Small intestine (tissue), 7 donors: ENCODE measurements around the gene TSTD2. TPM values are rescaled to one million over a fixed set of nuclear protein-coding genes. Genes with fewer than 3 reads are reported as not detected.

Experiments used
- DNase-seq, 2 donors: peaks; one replicate each; pipeline versions ENCODE4 v3.0.0 to v3.0.0-alpha.2; 2013
- FAIRE-seq: peaks from 2 replicates; lab custom pipeline; 2012; peaks lifted over from hg19 to GRCh38; lab: Jason Lieb, UNC
- H3K27ac ChIP-seq, 3 donors: one replicate each; pipeline ENCODE4 v1.5.1; 2013; ENCODE audit warnings: low read length in 2 of 3, mild to moderate bottlenecking in 2 of 3, control low read depth in 1 of 3, inconsistent platforms in 1 of 3, low read depth in 1 of 3, moderate library complexity in 1 of 3
- H3K27me3 ChIP-seq, 3 donors: one replicate each; pipeline ENCODE4 v1.6.1; 2013; ENCODE audit warnings: low read length in 3 of 3, inconsistent platforms in 1 of 3; ENCODE audit not compliant: control insufficient read depth in 3 of 3, insufficient read depth in 3 of 3
- H3K36me3 ChIP-seq, 3 donors: one replicate each; pipeline ENCODE4 v1.6.1; 2013; ENCODE audit warnings: low read length in 3 of 3, inconsistent platforms in 1 of 3, low read depth in 1 of 3, mild to moderate bottlenecking in 1 of 3, moderate library complexity in 1 of 3; ENCODE audit not compliant: control insufficient read depth in 3 of 3, insufficient read depth in 2 of 3
- H3K4me1 ChIP-seq, 3 donors: one replicate each; pipeline ENCODE4 v1.6.1; 2013; ENCODE audit warnings: low read length in 2 of 3, inconsistent platforms in 1 of 3, low read depth in 1 of 3, mild to moderate bottlenecking in 1 of 3, moderate library complexity in 1 of 3; ENCODE audit not compliant: control insufficient read depth in 3 of 3, insufficient read depth in 2 of 3
- H3K4me3 ChIP-seq, 3 donors: one replicate each; pipeline ENCODE4 v1.5.1; 2013; ENCODE audit warnings: low read length in 3 of 3, control low read depth in 1 of 3, inconsistent platforms in 1 of 3, low read depth in 1 of 3, mild to moderate bottlenecking in 1 of 3, moderate library complexity in 1 of 3
- H3K9me3 ChIP-seq, 2 donors: one replicate each; pipeline ENCODE4 v1.6.1; 2013; ENCODE audit warnings: low read depth in 1 of 2, low read length in 1 of 2; ENCODE audit not compliant: control insufficient read depth in 2 of 2, insufficient read depth in 1 of 2
- WGBS, 3 donors: extraction: QIAGEN DNeasy Blood & Tissue Kit; methylation state at CpG; one replicate each; pipeline ENCODE4 v1.1.7; 2013; 5-methylcytosine and 5-hydroxymethylcytosine counted together
- polyA plus RNA-seq, 4 donors: library from polyadenylated mRNA; stranded (reverse) in 3 of 4; unstranded in 1 of 4; fragments of 200-250 nt in 3 of 4; fragments of 120-200 nt in 1 of 4; gene quantifications; one replicate each; pipeline versions ENCODE4 v1.2.1 to v1.2.3, GENCODE V29; 2013
- donor health status: healthy with polysubstance abuse.
- donor health status: control.
- donor health status: control.
- donor health status: Bipolar disorder and iron deficiency.
- donor health status: healthy.

The TSTD2 gene
- polyA plus RNA-seq, 4 donors = 7.2 to 17.4 (median 7.8) TPM

- 65 to 72% (median 66%) methylated on average over 15 of the region's 15 CpGs for WGBS, 3 donors
- no peak for FAIRE-seq
- H3K27ac ChIP-seq = peak overlapping the region in 1 of 3 donors; percentile 65
- H3K36me3 ChIP-seq = no peaks in the 10 kb centered on the region
- no peaks in the 10 kb centered on the region for H3K9me3 ChIP-seq
- DNase-seq = no peak
- peaks cover 0 to 2% (median 0%) of the 10 kb centered on the region in 3 donors for H3K4me1 ChIP-seq
- no peaks in the 10 kb centered on the region for H3K27me3 ChIP-seq
- H3K4me3 ChIP-seq = no peak overlapping the region
Observed at GRCh38 chr9:97556721-97557605, 76.2 kb downstream of the TSTD2 start.

GRCh38 chr9:97556036-97556720 lies 77.0 kb downstream of the TSTD2 start:
- H3K4me3 ChIP-seq = no peak overlapping the region
- H3K27ac ChIP-seq = no peak overlapping the region
- FAIRE-seq = no peak
- H3K9me3 ChIP-seq = no peaks in the 10 kb centered on the region
- H3K4me1 ChIP-seq = peaks cover 0 to 2% (median 0%) of the 10 kb centered on the region in 3 donors
- no peaks in the 10 kb centered on the region for H3K36me3 ChIP-seq
- no peaks in the 10 kb centered on the region for H3K27me3 ChIP-seq
- WGBS, 3 donors = 93 to 94% (median 94%) methylated on average over 10 of the region's 10 CpGs
- no peak for DNase-seq

- H3K4me1 ChIP-seq = peaks cover 0 to 2% (median 0%) of the 10 kb centered on the region in 3 donors
- H3K27ac ChIP-seq = no peak overlapping the region
- 30 to 63% (median 47%) methylated on average over 15 of the region's 15 CpGs for WGBS, 3 donors
- H3K9me3 ChIP-seq = no peaks in the 10 kb centered on the region
- no peaks in the 10 kb centered on the region for H3K27me3 ChIP-seq
- DNase-seq = peak; percentile 33 to 52
- no peaks in the 10 kb centered on the region for H3K36me3 ChIP-seq
- H3K4me3 ChIP-seq = no peak overlapping the region
- FAIRE-seq = no peak
Observed at GRCh38 chr9:97555164-97555563, 78.0 kb downstream of the TSTD2 start.

GRCh38 chr9:97554566-97555075 lies 78.5 kb downstream of the TSTD2 start:
- Histone ChIP-seq H3K27ac (no peak overlapping the region), H3K9me3 (no peaks in the 10 kb centered on the region), H3K4me3 (no peak overlapping the region), H3K27me3 (no peaks in the 10 kb centered on the region), H3K4me1 (peaks cover 0 to 2% (median 0%) of the 10 kb centered on the region in 3 donors), H3K36me3 (no peaks in the 10 kb centered on the region)
- no peak for FAIRE-seq
- no peak for DNase-seq
- WGBS, 3 donors = 90 to 92% (median 91%) methylated on average over 6 of the region's 6 CpGs

- no peak for FAIRE-seq
- H3K9me3 ChIP-seq = no peaks in the 10 kb centered on the region
- H3K4me3 ChIP-seq = no peak overlapping the region
- 75 to 80% (median 79%) methylated on average over 5 of the region's 5 CpGs for WGBS, 3 donors
- no peaks in the 10 kb centered on the region for H3K27me3 ChIP-seq
- H3K36me3 ChIP-seq = no peaks in the 10 kb centered on the region
- no peak overlapping the region for H3K27ac ChIP-seq
- peaks cover 0 to 2% (median 0%) of the 10 kb centered on the region in 3 donors for H3K4me1 ChIP-seq
- no peak for DNase-seq
Observed at GRCh38 chr9:97553841-97554240, 79.3 kb downstream of the TSTD2 start.

GRCh38 chr9:97553141-97553540 lies 80.0 kb downstream of the TSTD2 start:
- no peaks in the 10 kb centered on the region for H3K9me3 ChIP-seq
- no peaks in the 10 kb centered on the region for H3K27me3 ChIP-seq
- no peak overlapping the region for H3K4me3 ChIP-seq
- no peak for FAIRE-seq
- H3K27ac ChIP-seq = no peak overlapping the region
- H3K36me3 ChIP-seq = no peaks in the 10 kb centered on the region
- whole genome bisulfite sequencing, 3 donors = 87 to 93% (median 91%) methylated on average over 6 of the region's 6 CpGs
- peaks cover 0 to 2% (median 0%) of the 10 kb centered on the region in 3 donors for H3K4me1 ChIP-seq
- DNase-seq = no peak

- DNase-seq = no peak
- Histone ChIP-seq H3K27me3 (no peaks in the 10 kb centered on the region), H3K36me3 (no peaks in the 10 kb centered on the region), H3K27ac (no peak overlapping the region), H3K9me3 (no peaks in the 10 kb centered on the region), H3K4me1 (peaks cover 0 to 2% (median 0%) of the 10 kb centered on the region in 3 donors), H3K4me3 (no peak overlapping the region)
- 91 to 95% (median 94%) methylated on average over 5 of the region's 5 CpGs for WGBS, 3 donors
- no peak for FAIRE-seq
Observed at GRCh38 chr9:97551308-97551707, 81.9 kb downstream of the TSTD2 start.

- DNase-seq = no peak
- no peak overlapping the region for H3K4me3 ChIP-seq
- H3K4me1 ChIP-seq = peaks cover 0 to 2% (median 0%) of the 10 kb centered on the region in 3 donors
- no peaks in the 10 kb centered on the region for H3K9me3 ChIP-seq
- H3K27me3 ChIP-seq = no peaks in the 10 kb centered on the region
- WGBS, 3 donors = 77 to 84% (median 80%) methylated on average over 1 of the region's 1 CpG
- H3K27ac ChIP-seq = no peak overlapping the region
- FAIRE-seq = no peak
- H3K36me3 ChIP-seq = no peaks in the 10 kb centered on the region
Observed at GRCh38 chr9:97550386-97550785, 82.8 kb downstream of the TSTD2 start.
